Measurements from ENCODE around the gene TSPAN13. TPM values are rescaled to one million over a fixed set of nuclear protein-coding genes. Genes with fewer than 3 reads are reported as not detected.

The TSPAN13 gene
- total and polyA plus RNA-seq, 2 donors (not counting 1 experiment from before 2014, with no cell fraction given): 23.0 to 26.2 TPM

- ChIA-PET POLR2A (no interaction called here), CTCF (interaction anchor here (1.6 kb wide), 1 partner anchor 28 kb away, joined by 3 read pairs; no protein-coding TSS in a partner anchor)
- no peaks in the 10 kb centered on the region for H3K4me1 ChIP-seq (ENCODE audit: control insufficient read depth in 2 of 2, insufficient read depth in 2 of 2, low read length in 2 of 2)
- no peaks in the 10 kb centered on the region for H3K79me2 ChIP-seq (ENCODE audit: control insufficient read depth, insufficient read depth, low read length)
- no peak overlapping the region for H3K4me3 ChIP-seq (ENCODE audit: control extremely low read depth in 1 of 5, extremely low read depth in 1 of 5, insufficient read depth in 1 of 5, low read depth in 2 of 5, low read length in 4 of 5)
- H3K27ac Mint-ChIP-seq: no peak overlapping the region
- no peaks in the 10 kb centered on the region for H3K36me3 ChIP-seq (replicated peaks in 1 of 2; ENCODE audit: control extremely low read depth in 1 of 2, control insufficient read depth in 1 of 2, extremely low read depth in 1 of 2, insufficient read depth in 2 of 2, low read length in 1 of 2)
- no peak for TF ChIP-seq CTCF (IDR thresholded peaks at IDR 0.05)
- TF ChIP-seq EZH2 (IDR thresholded peaks at IDR 0.05; ENCODE audit: borderline replicate concordance, insufficient read depth, low read depth, low read length, poor library complexity, severe bottlenecking): no peak
- H3K27me3 ChIP-seq (replicated peaks in 1 of 4; ENCODE audit: control extremely low read depth in 1 of 4, control insufficient read depth in 3 of 4, insufficient read depth in 4 of 4, low read length in 3 of 4): no peaks in the 10 kb centered on the region
- H3K4me3 Mint-ChIP-seq: no peak overlapping the region
- H3K4me1 Mint-ChIP-seq: no peaks in the 10 kb centered on the region
- intact Hi-C loops (cut with micrococcal nuclease): no loop called here
- no peak overlapping the region for H2AFZ ChIP-seq (ENCODE audit: insufficient read depth, low read depth, low read length, poor library complexity, severe bottlenecking)
- no peak for ATAC-seq (ENCODE audit: low read depth)
- WGBS (ENCODE audit: insufficient coverage): no CpG with 5 or more reads among the region's 3 CpGs
- H3K9ac ChIP-seq (ENCODE audit: low read length): no peak overlapping the region
- no peaks in the 10 kb centered on the region for H3K27me3 Mint-ChIP-seq
- no peak overlapping the region for H3K27ac ChIP-seq (ENCODE audit: low read length in 2 of 2)
- H3K9me3 Mint-ChIP-seq (ENCODE audit: insufficient read depth): no peaks in the 10 kb centered on the region
- H4K20me1 ChIP-seq (ENCODE audit: control insufficient read depth, insufficient read depth, low read length, poor library complexity, severe bottlenecking): no peaks in the 10 kb centered on the region
- DNase-seq: no peak
- H3K4me2 ChIP-seq (replicated peaks; ENCODE audit: low read depth, low read length, poor library complexity, severe bottlenecking): no peak overlapping the region
- no peaks in the 10 kb centered on the region for H3K9me3 ChIP-seq (ENCODE audit: control extremely low read depth in 1 of 3, control insufficient read depth in 2 of 3, insufficient read depth in 1 of 3, low read length in 2 of 3)
Measured at GRCh38 chr7:16742547-16742946, 11.0 kb upstream of the TSPAN13 start.

GRCh38 chr7:16743236-16743635 is 10.3 kb upstream of the TSPAN13 start:
- H3K4me2 ChIP-seq (replicated peaks; ENCODE audit: low read depth, low read length, poor library complexity, severe bottlenecking): no peak overlapping the region
- H3K4me3 ChIP-seq (ENCODE audit: control extremely low read depth in 1 of 5, extremely low read depth in 1 of 5, insufficient read depth in 1 of 5, low read depth in 2 of 5, low read length in 4 of 5): no peak overlapping the region
- no peaks in the 10 kb centered on the region for H4K20me1 ChIP-seq (ENCODE audit: control insufficient read depth, insufficient read depth, low read length, poor library complexity, severe bottlenecking)
- no peak for TF ChIP-seq EZH2 (IDR thresholded peaks at IDR 0.05; ENCODE audit: borderline replicate concordance, insufficient read depth, low read depth, low read length, poor library complexity, severe bottlenecking)
- TF ChIP-seq CTCF (IDR thresholded peaks at IDR 0.05): no peak
- WGBS (ENCODE audit: insufficient coverage): no CpG with 5 or more reads among the region's 4 CpGs
- POLR2A ChIA-PET: no interaction called here
- H3K27ac ChIP-seq (ENCODE audit: low read length in 2 of 2): no peak overlapping the region
- Mint-ChIP-seq H3K27ac (no peak overlapping the region), H3K4me3 (no peak overlapping the region), H3K4me1 (no peaks in the 10 kb centered on the region), H3K27me3 (no peaks in the 10 kb centered on the region), H3K9me3 (ENCODE audit: insufficient read depth) (no peaks in the 10 kb centered on the region)
- no peaks in the 10 kb centered on the region for H3K36me3 ChIP-seq (replicated peaks in 1 of 2; ENCODE audit: control extremely low read depth in 1 of 2, control insufficient read depth in 1 of 2, extremely low read depth in 1 of 2, insufficient read depth in 2 of 2, low read length in 1 of 2)
- H3K4me1 ChIP-seq (ENCODE audit: control insufficient read depth in 2 of 2, insufficient read depth in 2 of 2, low read length in 2 of 2): no peaks in the 10 kb centered on the region
- H3K9me3 ChIP-seq (ENCODE audit: control extremely low read depth in 1 of 3, control insufficient read depth in 2 of 3, insufficient read depth in 1 of 3, low read length in 2 of 3): no peaks in the 10 kb centered on the region
- CTCF ChIA-PET: interaction anchor here (1.6 kb wide), 1 partner anchor 28 kb away, joined by 3 read pairs; no protein-coding TSS in a partner anchor
- no peaks in the 10 kb centered on the region for H3K27me3 ChIP-seq (replicated peaks in 1 of 4; ENCODE audit: control extremely low read depth in 1 of 4, control insufficient read depth in 3 of 4, insufficient read depth in 4 of 4, low read length in 3 of 4)
- H2AFZ ChIP-seq (ENCODE audit: insufficient read depth, low read depth, low read length, poor library complexity, severe bottlenecking): no peak overlapping the region
- no peaks in the 10 kb centered on the region for H3K79me2 ChIP-seq (ENCODE audit: control insufficient read depth, insufficient read depth, low read length)
- DNase-seq: no peak
- ATAC-seq (ENCODE audit: low read depth): no peak
- no peak overlapping the region for H3K9ac ChIP-seq (ENCODE audit: low read length)
- intact Hi-C loops (cut with micrococcal nuclease): no loop called here

Data from B cell (primary cell).